ENCODE data around the gene MAPT. TPM values are rescaled to one million over a fixed set of nuclear protein-coding genes. Genes with fewer than 3 reads are reported as not detected.

Gene MAPT
- total RNA-seq, 1 experiment from 2014 or later: 3.6 TPM

DNA sequence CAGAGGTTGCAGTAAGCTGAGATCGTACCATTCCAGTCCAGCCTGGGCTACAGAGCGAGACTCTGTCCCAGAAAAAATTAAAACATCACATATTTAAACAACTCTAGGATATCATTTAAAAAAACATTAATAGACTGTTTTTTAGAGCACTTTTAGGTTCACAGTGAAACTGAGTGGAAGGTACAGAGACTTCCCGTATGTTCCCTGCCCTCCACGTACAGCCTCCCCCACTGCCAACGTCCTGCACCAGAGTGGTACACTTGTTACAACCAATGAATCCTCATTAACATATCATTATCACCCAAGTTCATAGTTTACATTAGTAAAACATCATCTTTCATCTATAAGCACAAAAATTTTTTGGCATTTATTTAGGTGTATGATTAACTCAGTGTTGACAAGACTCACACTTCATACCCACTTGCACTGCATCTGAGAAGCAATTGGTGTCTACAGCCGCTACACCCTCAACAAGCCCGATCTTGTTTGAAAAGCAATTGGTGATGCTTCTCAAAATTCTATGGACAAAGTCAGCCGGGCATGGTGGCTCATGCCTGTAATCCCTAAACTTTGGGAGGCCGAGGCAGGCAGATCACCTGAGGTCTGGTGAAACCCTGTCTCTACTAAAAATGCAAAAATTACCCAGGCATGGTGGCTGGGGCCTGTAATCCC lies 64.8 kb downstream of the MAPT start:
- Histone ChIP-seq H3K27ac (ENCODE audit: low read length) (no peak overlapping the region), H3K4me1 (ENCODE audit: insufficient read depth, low read length) (peaks cover 4% of the 10 kb centered on the region; the same call in 1 of the 2 replicates), H3K79me2 (ENCODE audit: low read length) (no peaks in the 10 kb centered on the region), H3K9ac (ENCODE audit: low read length) (no peak overlapping the region), H4K20me1 (ENCODE audit: low read length) (no peaks in the 10 kb centered on the region), H2AFZ (ENCODE audit: low read length) (no peak overlapping the region), H3K27me3 (ENCODE audit: low read length) (no peaks in the 10 kb centered on the region), H3K9me3 (ENCODE audit: low read length) (no peaks in the 10 kb centered on the region), H3F3A (ENCODE audit: low read length, unreplicated experiment) (no peaks in the 10 kb centered on the region), H3K4me2 (ENCODE audit: low read length) (no peak overlapping the region), H3K9me2 (replicated peaks; ENCODE audit: low read length) (no peaks in the 10 kb centered on the region), H3K36me3 (ENCODE audit: low read depth, low read length) (no peaks in the 10 kb centered on the region), H3K4me3 (ENCODE audit: low read length) (no peak overlapping the region)
- TF ChIP-seq, protein P1, sequence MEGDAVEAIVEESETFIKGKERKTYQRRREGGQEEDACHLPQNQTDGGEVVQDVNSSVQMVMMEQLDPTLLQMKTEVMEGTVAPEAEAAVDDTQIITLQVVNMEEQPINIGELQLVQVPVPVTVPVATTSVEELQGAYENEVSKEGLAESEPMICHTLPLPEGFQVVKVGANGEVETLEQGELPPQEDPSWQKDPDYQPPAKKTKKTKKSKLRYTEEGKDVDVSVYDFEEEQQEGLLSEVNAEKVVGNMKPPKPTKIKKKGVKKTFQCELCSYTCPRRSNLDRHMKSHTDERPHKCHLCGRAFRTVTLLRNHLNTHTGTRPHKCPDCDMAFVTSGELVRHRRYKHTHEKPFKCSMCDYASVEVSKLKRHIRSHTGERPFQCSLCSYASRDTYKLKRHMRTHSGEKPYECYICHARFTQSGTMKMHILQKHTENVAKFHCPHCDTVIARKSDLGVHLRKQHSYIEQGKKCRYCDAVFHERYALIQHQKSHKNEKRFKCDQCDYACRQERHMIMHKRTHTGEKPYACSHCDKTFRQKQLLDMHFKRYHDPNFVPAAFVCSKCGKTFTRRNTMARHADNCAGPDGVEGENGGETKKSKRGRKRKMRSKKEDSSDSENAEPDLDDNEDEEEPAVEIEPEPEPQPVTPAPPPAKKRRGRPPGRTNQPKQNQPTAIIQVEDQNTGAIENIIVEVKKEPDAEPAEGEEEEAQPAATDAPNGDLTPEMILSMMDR (conservative IDR thresholded peaks at IDR 0.05; ENCODE audit: low read depth, low read length): no peak
- TF ChIP-seq EZH2phosphoT487 (IDR thresholded peaks at IDR 0.05; ENCODE audit: borderline replicate concordance, low read length): no peak
- TF ChIP-seq EZH2 (IDR thresholded peaks at IDR 0.05; ENCODE audit: low read length, unreplicated experiment): no peak
- DNase-seq (no peak), ATAC-seq (no peak)
- no TSS peak for BruUV-seq (replicated peaks)
- CTCF ChIA-PET: no interaction called here
- intact Hi-C loops (cut with micrococcal nuclease): no loop called here
- POLR2A ChIA-PET (ENCODE audit: unreplicated experiment): no interaction called here

DNA sequence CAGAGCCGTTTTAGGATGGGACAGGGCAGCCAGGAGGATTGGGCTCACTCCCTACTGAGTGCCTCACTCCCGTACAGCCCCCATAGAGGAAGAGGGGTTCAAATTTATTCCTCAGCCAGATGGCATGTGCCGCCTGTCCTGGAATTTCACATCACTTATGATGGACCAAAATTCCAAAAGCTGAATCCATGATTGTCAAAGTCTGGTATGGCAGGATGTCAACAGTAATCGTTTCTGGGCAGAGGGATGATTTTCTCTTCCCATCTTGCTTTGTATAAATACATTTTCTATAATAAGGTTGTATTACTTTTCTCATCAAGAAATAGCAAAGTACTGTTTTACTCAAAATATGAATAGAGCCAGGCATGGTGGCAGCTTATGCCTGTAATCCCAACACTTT lies 66.0 kb downstream of the MAPT start:
- Histone ChIP-seq H2AFZ (ENCODE audit: low read length) (no peak overlapping the region), H3K79me2 (ENCODE audit: low read length) (no peaks in the 10 kb centered on the region), H3F3A (ENCODE audit: low read length, unreplicated experiment) (no peaks in the 10 kb centered on the region), H3K9ac (ENCODE audit: low read length) (no peak overlapping the region), H3K27ac (ENCODE audit: low read length) (no peak overlapping the region), H3K4me2 (ENCODE audit: low read length) (no peak overlapping the region), H3K9me3 (ENCODE audit: low read length) (no peaks in the 10 kb centered on the region), H3K4me1 (ENCODE audit: insufficient read depth, low read length) (0 out of 2 replicates have a peak, but pooled peaks cover under 1% of the 10 kb centered on the region), H3K4me3 (ENCODE audit: low read length) (no peak overlapping the region), H4K20me1 (ENCODE audit: low read length) (no peaks in the 10 kb centered on the region), H3K9me2 (replicated peaks; ENCODE audit: low read length) (no peaks in the 10 kb centered on the region), H3K27me3 (ENCODE audit: low read length) (no peaks in the 10 kb centered on the region), H3K36me3 (ENCODE audit: low read depth, low read length) (no peaks in the 10 kb centered on the region)
- no TSS peak for BruUV-seq (replicated peaks)
- CTCF ChIA-PET: no interaction called here
- ATAC-seq: no peak
- POLR2A ChIA-PET (ENCODE audit: unreplicated experiment): no interaction called here
- no peak for DNase-seq
- intact Hi-C loops (cut with micrococcal nuclease): no loop called here
- no peak for TF ChIP-seq EZH2phosphoT487 (IDR thresholded peaks at IDR 0.05; ENCODE audit: borderline replicate concordance, low read length)
- no peak for TF ChIP-seq EZH2 (IDR thresholded peaks at IDR 0.05; ENCODE audit: low read length, unreplicated experiment)
- TF ChIP-seq, protein P1 (conservative IDR thresholded peaks at IDR 0.05; ENCODE audit: low read depth, low read length): no peak

DNA sequence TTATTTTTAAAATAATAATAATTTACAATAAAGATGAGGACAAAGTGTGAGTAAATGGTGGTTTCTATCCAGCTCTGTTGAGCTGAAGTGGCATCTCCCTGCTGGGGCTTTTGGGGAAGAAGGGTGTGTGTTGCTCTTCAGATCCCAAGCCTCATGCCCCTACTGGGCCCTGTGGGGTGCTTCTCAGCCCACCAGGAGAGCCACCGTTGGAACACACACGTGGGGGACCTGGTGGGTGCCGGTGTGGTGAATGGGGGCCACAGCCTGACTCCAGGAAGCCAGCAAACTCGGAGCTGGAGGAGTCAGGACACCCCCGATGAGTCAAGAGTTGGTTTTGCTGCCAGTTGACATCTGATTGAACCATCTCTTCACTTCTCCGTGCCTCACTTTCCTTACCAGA lies 66.9 kb downstream of the MAPT start:
- intact Hi-C loops (cut with micrococcal nuclease): no loop called here
- Histone ChIP-seq H3K36me3 (ENCODE audit: low read depth, low read length) (no peaks in the 10 kb centered on the region), H3K4me3 (ENCODE audit: low read length) (no peak overlapping the region), H3K79me2 (ENCODE audit: low read length) (no peaks in the 10 kb centered on the region), H4K20me1 (ENCODE audit: low read length) (no peaks in the 10 kb centered on the region), H3K9ac (ENCODE audit: low read length) (no peak overlapping the region), H3K4me2 (ENCODE audit: low read length) (no peak overlapping the region), H3K9me2 (replicated peaks; ENCODE audit: low read length) (no peaks in the 10 kb centered on the region), H3F3A (ENCODE audit: low read length, unreplicated experiment) (no peaks in the 10 kb centered on the region), H3K4me1 (ENCODE audit: insufficient read depth, low read length) (no peaks in the 10 kb centered on the region), H3K9me3 (ENCODE audit: low read length) (no peaks in the 10 kb centered on the region), H3K27ac (ENCODE audit: low read length) (no peak overlapping the region), H3K27me3 (ENCODE audit: low read length) (0 out of 2 replicates have a peak, but pooled peaks cover 1% of the 10 kb centered on the region), H2AFZ (ENCODE audit: low read length) (no peak overlapping the region)
- ChIA-PET POLR2A (ENCODE audit: unreplicated experiment) (interaction anchor here (0.6 kb wide), 1 partner anchor 27 kb away, joined by 11 read pairs; no protein-coding TSS in a partner anchor), CTCF (interaction anchor here (0.6 kb wide), 1 partner anchor 536 kb away, joined by 11 read pairs; no protein-coding TSS in a partner anchor)
- ATAC-seq (no peak), DNase-seq (no peak)
- TF ChIP-seq EZH2 (IDR thresholded peaks at IDR 0.05; ENCODE audit: low read length, unreplicated experiment) (no peak), EZH2phosphoT487 (IDR thresholded peaks at IDR 0.05; ENCODE audit: borderline replicate concordance, low read length) (no peak)
- TF ChIP-seq, protein P1 (conservative IDR thresholded peaks at IDR 0.05; ENCODE audit: low read depth, low read length): no peak
- BruUV-seq (replicated peaks): no TSS peak

Data from PC-3 (cell line).